GM23248 (cell line): Measurements from ENCODE around the gene AFMID. TPM values are rescaled to one million over a fixed set of nuclear protein-coding genes. Genes with fewer than 3 reads are reported as not detected.

Experiments used
- DNase-seq: peaks from one replicate; pipeline ENCODE4 v3.0.0-alpha.2; 2015
- H2AFZ ChIP-seq: fragments of 200-600 bp; sonication (generic); 2 replicates; pipeline ENCODE4 v1.6.1; 2016; ENCODE audit warnings: antibody characterized with exemption
- H3F3A ChIP-seq: fragments of 200-600 bp; sonication (generic); 2 replicates; pipeline ENCODE4 v1.6.1; 2016; ENCODE audit warnings: mild to moderate bottlenecking, antibody characterized with exemption, mixed run types; ENCODE audit not compliant: insufficient read depth
- H3K27ac ChIP-seq: fragments of 200-600 bp; sonication (generic); 2 replicates; pipeline ENCODE4 v1.5.1; 2016; ENCODE audit warnings: mild to moderate bottlenecking
- H3K27me3 ChIP-seq: fragments of 200-600 bp; sonication (generic); replicated peaks from 2 replicates; pipeline ENCODE4 v1.6.1; 2016; ENCODE audit warnings: mild to moderate bottlenecking; ENCODE audit not compliant: insufficient read depth
- H3K36me3 ChIP-seq: fragments of 200-600 bp; sonication (generic); 2 replicates; pipeline ENCODE4 v1.6.1; 2016; ENCODE audit warnings: low read depth, mild to moderate bottlenecking
- H3K4me1 ChIP-seq: fragments of 200-600 bp; sonication (generic); 2 replicates; pipeline ENCODE4 v1.6.1; 2016; ENCODE audit warnings: mild to moderate bottlenecking; ENCODE audit not compliant: insufficient read depth
- H3K4me2 ChIP-seq: fragments of 200-600 bp; sonication (generic); one replicate; pipeline ENCODE4 v1.6.1; 2016; ENCODE audit warnings: mild to moderate bottlenecking; ENCODE audit not compliant: unreplicated experiment
- H3K4me3 ChIP-seq: fragments of 200-600 bp; sonication (generic); 2 replicates; pipeline ENCODE4 v1.5.1; 2016; ENCODE audit warnings: mild to moderate bottlenecking
- H3K79me2 ChIP-seq: fragments of 200-600 bp; sonication (generic); 2 replicates; pipeline ENCODE4 v1.6.1; 2016; ENCODE audit warnings: mild to moderate bottlenecking; ENCODE audit not compliant: insufficient read depth
- H3K9ac ChIP-seq: fragments of 200-600 bp; sonication (generic); 2 replicates; pipeline ENCODE4 v1.6.1; 2016; ENCODE audit warnings: mild to moderate bottlenecking
- H3K9me2 ChIP-seq: fragments of 200-600 bp; sonication (generic); 2 replicates; pipeline ENCODE4 v1.6.1; 2016; ENCODE audit warnings: mixed run types, mild to moderate bottlenecking, moderate library complexity; ENCODE audit not compliant: insufficient read depth
- H3K9me3 ChIP-seq: fragments of 200-600 bp; sonication (generic); one replicate; pipeline ENCODE4 v1.6.1; 2017; ENCODE audit warnings: low read depth
- H4K20me1 ChIP-seq: fragments of 200-600 bp; sonication (generic); 2 replicates; pipeline ENCODE4 v1.6.0; 2016; ENCODE audit not compliant: insufficient read depth
- EZH2 ChIP-seq: fragments of 200-600 bp; sonication (generic); IDR thresholded peaks from 2 replicates; pipeline ENCODE4 v1.6.1; 2018; ENCODE audit warnings: antibody characterized with exemption, mild to moderate bottlenecking; ENCODE audit not compliant: insufficient read depth, poor library complexity, severe bottlenecking
- EZH2phosphoT487 ChIP-seq: fragments of 200-600 bp; sonication (generic); IDR thresholded peaks from 2 replicates; pipeline ENCODE4 v1.6.1; 2018; ENCODE audit warnings: antibody characterized with exemption, moderate library complexity, mild to moderate bottlenecking, low read depth; ENCODE audit not compliant: insufficient read depth
- WGBS, 2 experiments: methylation state at CpG; one replicate each; pipeline ENCODE4 v1.1.6; 2015 to 2017; ENCODE audit warnings: low lambda C conversion rate in 2 of 2, low coverage in 1 of 2; ENCODE audit errors: missing lambda C conversion rate in 2 of 2; 5-methylcytosine and 5-hydroxymethylcytosine counted together
- in situ Hi-C: fragments of 300-500 bp; cut with MboI; formaldehyde crosslinking; loops from 2 replicates; pipeline ENCODE4 v1.15.0; 2020
- polyA plus RNA-seq: library from polyadenylated mRNA; unstranded; fragments of >200 nt; fragmentation: Nextera tagmentation; extraction: Ambion mirVana; gene quantifications from 2 replicates; pipeline ENCODE4 v1.2.1, GENCODE V29; 2016
- total RNA-seq: library from RNA; depleted of rRNA; stranded (reverse); fragments of >200 nt; shearing (Covaris generic); gene quantifications from 2 replicates; pipeline ENCODE4 v1.2.3, GENCODE V29; 2014

AFMID gene
- total and polyA plus RNA-seq, 2 experiments from 2014 or later = 22.9 to 24.1 TPM

DNA sequence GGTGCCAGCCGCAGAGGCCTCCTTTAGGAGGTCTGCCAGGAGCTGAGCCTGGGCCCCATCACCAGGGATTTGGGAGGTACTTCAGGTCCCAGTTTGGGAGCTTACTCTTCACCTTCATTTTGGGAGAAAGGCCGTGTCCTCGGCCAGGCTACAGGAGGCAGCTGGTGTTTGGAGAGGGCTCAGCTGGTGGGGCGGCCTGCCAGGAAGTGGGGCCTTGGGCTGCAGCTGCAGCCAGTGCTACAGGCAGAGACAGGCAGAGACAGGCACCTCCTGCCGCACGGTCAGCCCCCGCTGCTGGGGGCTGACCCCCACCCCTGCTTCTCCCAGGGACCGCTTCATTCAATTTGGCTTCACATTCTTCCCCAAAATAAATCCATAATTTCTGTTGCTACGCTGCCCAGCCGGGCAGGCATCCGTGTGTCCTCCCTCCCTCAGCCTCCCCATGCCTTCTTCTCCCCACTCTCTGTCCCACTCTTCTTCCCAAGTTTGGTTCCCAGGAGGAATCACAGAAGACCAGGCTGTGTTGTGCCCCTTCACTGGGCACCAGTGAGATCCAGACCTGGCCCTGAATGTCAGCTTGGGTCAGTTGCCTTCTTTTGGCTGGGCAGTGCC lies 50.3 kb downstream of the AFMID start:
- no peak overlapping the region for H3K4me2 ChIP-seq
- no peak overlapping the region for H2AFZ ChIP-seq
- WGBS, 2 experiments = 75 to 82% methylated on average over 11 of the region's 11 CpGs
- in situ Hi-C loops = no loop called here
- no peak overlapping the region for H3K4me3 ChIP-seq
- no peak overlapping the region for H3K9ac ChIP-seq
- TF ChIP-seq EZH2phosphoT487 (no peak), EZH2 (no peak)
- H3K27ac ChIP-seq = no peak overlapping the region
- no peak for DNase-seq
- no peaks in the 10 kb centered on the region for H3K4me1 ChIP-seq
- no peaks in the 10 kb centered on the region for H4K20me1 ChIP-seq
- H3F3A ChIP-seq = no peaks in the 10 kb centered on the region
- no peaks in the 10 kb centered on the region for H3K9me2 ChIP-seq
- H3K79me2 ChIP-seq = no peaks in the 10 kb centered on the region
- no peaks in the 10 kb centered on the region for H3K36me3 ChIP-seq
- peaks cover 7% of the 10 kb centered on the region for H3K27me3 ChIP-seq
- H3K9me3 ChIP-seq = no peaks in the 10 kb centered on the region

DNA sequence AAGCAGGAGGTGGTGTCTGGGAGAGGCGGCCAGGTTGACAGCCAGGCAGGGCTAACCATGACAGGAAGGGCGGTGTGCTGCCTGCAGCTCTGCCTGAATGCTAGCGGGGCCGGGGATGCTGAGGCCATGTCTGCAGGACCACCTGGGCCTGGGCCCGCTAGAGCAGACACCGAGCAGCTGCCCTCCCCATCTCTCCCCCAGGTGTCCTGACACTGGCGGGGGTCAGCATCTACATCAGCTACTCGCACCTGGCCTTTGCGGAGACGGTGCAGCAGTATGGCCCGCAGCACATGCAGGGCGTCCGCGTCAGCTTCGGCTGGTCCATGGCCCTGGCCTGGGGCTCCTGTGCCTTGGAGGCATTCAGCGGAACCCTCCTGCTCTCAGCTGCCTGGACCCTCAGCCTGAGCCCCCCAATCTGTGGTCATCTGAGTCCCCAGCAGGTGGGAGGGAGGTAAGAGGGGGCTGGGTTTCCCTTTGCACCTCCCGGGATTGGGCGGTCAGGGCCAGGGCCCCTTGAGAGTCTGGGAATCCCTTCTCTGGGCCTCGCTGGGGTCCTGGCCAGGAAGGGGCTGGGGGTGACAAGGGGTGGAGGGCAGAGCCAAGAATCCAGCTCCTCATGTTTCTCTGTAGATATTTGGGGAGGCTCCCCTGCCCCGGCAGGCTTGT lies 51.8 kb downstream of the AFMID start:
- H2AFZ ChIP-seq = no peak overlapping the region

DNA sequence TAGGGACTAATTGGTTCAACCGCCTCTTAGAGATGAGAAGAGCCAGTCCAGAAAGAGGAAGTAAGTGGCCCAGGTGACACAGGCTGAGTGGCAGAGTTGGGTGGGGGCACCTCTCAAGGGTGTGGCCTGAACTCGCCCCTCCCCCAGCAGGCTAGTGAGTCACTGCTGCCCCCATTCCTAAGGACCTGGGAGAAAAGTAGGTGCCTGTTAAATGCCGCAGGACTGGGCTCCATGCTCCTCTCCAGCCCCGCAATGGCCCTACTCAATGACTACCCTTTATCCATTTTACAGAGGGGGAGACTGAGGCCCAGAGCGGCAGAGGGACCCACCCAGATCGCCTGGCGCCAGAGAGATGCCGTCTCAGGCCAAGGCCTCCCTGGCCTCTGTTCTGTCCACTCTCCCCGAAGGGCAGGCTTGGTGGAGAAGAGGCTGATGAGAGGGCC lies 52.3 kb downstream of the AFMID start:
- H3K79me2 ChIP-seq = no peaks in the 10 kb centered on the region
- no peak overlapping the region for H3K4me2 ChIP-seq
- no peaks in the 10 kb centered on the region for H4K20me1 ChIP-seq
- 81 to 85% methylated on average over 8 to 9 of the region's 9 CpGs for WGBS, 2 experiments
- no peaks in the 10 kb centered on the region for H3F3A ChIP-seq
- DNase-seq = no peak
- no peaks in the 10 kb centered on the region for H3K9me3 ChIP-seq
- in situ Hi-C loops = no loop called here
- no peaks in the 10 kb centered on the region for H3K27me3 ChIP-seq
- no peak overlapping the region for H3K27ac ChIP-seq
- no peaks in the 10 kb centered on the region for H3K36me3 ChIP-seq
- H2AFZ ChIP-seq = no peak overlapping the region
- no peak overlapping the region for H3K4me3 ChIP-seq
- no peaks in the 10 kb centered on the region for H3K4me1 ChIP-seq
- TF ChIP-seq EZH2phosphoT487 (no peak), EZH2 (no peak)
- H3K9ac ChIP-seq = no peak overlapping the region
- H3K9me2 ChIP-seq = no peaks in the 10 kb centered on the region

More for the DNA sequence above, 51.8 kb downstream of the AFMID start:
- Histone ChIP-seq H4K20me1 (no peaks in the 10 kb centered on the region), H3K79me2 (no peaks in the 10 kb centered on the region), H3K27me3 (no peaks in the 10 kb centered on the region), H3F3A (no peaks in the 10 kb centered on the region), H3K9ac (no peak overlapping the region), H3K9me2 (no peaks in the 10 kb centered on the region), H3K27ac (no peak overlapping the region), H3K4me3 (no peak overlapping the region), H3K36me3 (no peaks in the 10 kb centered on the region), H3K4me1 (no peaks in the 10 kb centered on the region), H3K4me2 (no peak overlapping the region), H3K9me3 (no peaks in the 10 kb centered on the region)
- DNase-seq = no peak
- in situ Hi-C loops = no loop called here
- WGBS, 2 experiments = 66 to 73% methylated on average over 19 to 20 of the region's 20 CpGs
- TF ChIP-seq EZH2phosphoT487 = no peak
- TF ChIP-seq EZH2 = no peak

DNA sequence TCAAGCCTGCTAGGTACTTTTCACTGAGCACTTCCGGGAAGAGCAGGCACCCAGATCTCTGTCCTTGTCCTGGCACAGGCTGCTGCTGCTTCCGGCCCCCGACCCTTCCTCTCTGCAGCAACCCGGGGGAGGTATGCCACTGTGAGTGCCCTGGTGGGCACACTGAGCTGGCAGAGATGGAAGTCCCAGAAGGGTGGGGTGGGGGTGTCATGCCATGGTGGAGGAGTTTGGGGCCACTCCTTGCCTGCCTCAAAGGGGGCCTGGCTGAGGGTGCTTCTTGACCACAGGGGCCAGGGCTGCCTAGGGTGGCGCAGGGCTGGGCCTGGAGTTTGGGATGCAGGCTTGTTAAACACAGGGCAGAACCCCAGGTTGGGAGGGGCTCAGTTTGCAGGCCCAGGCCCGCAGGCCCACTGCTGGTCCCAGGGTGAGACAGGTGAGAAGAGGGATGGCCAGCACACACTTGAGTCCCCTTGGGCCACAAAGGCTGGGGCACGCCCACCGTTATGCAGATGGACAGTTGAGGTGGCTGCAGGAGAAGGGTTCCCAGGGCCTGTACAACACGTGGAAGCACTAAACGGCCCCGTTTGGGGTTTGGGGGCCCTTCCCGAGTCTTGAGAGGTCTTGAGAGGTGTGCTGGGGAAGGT lies 53.0 kb downstream of the AFMID start:
- no peaks in the 10 kb centered on the region for H3F3A ChIP-seq
- H3K27me3 ChIP-seq = no peaks in the 10 kb centered on the region
- TF ChIP-seq EZH2 (no peak), EZH2phosphoT487 (no peak)
- no peak overlapping the region for H3K27ac ChIP-seq
- no peak overlapping the region for H3K9ac ChIP-seq
- WGBS, 2 experiments = 58 to 63% methylated on average over 12 of the region's 12 CpGs
- no peaks in the 10 kb centered on the region for H3K79me2 ChIP-seq
- no peak overlapping the region for H2AFZ ChIP-seq
- H3K4me1 ChIP-seq = no peaks in the 10 kb centered on the region
- in situ Hi-C loops = no loop called here
- no peak overlapping the region for H3K4me2 ChIP-seq
- no peaks in the 10 kb centered on the region for H4K20me1 ChIP-seq
- H3K9me2 ChIP-seq = no peaks in the 10 kb centered on the region
- no peak overlapping the region for H3K4me3 ChIP-seq
- H3K9me3 ChIP-seq = no peaks in the 10 kb centered on the region
- H3K36me3 ChIP-seq = no peaks in the 10 kb centered on the region
- DNase-seq = no peak
